T-helper 9 cell (primary cell): Measurements from ENCODE around the gene LCN15.

Experiments used
- DNase-seq: peaks from one replicate; pipeline ENCODE4 v3.0.0-alpha.2; 2020

LCN15 gene

GRCh38 chr9:136740069-136740468 lies 24.2 kb downstream of the LCN15 start:
- no peak for DNase-seq

DNA sequence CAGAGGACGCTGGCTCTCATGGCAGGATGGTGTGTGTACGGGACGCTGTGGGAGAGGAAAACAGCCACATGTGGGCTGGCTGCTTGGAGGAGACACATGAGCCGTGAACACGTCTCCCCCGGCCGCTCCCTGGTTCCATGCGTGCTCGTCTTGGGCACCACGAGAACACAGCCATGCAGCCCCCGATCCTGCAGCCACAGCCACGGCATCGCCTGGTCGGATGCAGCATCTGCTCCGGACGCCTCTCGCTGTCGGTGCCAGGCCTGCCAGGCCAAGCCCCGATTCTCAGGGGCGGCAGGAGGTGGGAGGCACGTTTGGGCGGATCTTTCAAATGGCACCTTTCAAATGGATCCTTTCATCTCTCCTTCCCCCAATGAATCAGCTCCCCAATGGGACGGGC lies 24.8 kb downstream of the LCN15 start:
- DNase-seq: no peak

- no peak for DNase-seq
Observed at GRCh38 chr9:136738960-136739359, 25.4 kb downstream of the LCN15 start.

DNA sequence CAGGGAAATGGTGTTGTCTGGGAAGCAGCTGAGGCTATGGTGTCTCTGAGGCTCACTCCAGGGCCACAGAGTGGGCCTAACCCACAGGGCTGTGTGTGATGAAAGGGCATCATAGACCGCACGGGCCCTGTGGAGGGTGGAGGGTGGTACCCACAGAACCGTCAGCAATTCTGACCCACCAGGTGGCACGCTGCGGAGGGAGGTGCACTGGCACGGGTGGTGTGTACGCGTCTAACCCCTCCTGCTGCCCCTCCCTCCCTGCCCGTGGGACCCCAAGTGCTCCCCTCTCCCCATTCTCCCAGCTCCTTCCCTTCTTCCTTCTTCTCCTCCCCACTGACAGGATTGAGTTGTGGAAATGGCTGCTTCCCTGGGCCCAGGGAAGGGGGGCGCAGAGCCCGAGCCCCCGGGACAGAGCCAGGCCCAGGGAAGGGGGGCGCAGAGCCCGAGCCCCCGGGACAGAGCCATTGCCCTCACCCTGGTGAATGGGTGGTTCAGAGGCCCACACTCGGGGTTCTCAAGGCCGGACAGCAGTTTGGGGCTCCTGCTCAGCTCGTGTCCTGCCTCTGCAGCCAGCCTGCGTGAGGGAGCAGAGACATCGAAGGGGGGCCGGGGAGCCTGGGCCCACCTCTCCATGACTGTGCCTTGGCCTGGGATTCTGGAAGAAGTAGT lies 28.4 kb downstream of the LCN15 start:
- DNase-seq: no peak

DNA sequence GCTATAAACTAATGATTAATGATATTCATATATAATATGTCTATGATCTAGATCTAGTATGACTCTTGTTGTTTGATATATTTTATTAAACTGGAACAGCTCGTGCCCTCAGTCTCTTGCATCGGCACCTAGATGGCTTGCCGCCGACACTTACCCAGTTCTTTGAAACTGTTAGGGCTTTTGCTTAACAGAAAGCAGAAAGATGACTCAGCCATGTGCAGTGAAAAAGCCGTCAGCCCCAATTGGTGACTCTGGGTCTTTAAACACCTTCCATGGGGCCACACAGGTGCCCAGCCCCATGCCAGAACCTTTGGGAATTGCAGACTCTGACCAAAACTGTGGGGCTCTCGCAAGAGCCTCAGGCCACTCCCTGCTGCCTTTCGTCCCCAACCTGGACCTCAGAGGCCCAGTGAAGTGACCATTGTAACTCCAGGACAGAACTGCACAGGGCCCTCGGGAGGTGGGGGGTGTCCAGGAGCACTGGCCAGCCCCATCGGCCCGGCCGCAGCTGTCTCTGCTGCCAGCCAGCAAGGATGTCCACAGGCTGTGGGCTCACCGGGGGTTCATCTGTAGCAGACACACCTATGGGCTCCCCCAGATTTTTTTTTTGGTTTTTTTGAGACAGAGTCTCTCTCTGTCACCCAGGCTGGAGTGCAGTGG lies 29.4 kb downstream of the LCN15 start:
- no peak for DNase-seq

DNA sequence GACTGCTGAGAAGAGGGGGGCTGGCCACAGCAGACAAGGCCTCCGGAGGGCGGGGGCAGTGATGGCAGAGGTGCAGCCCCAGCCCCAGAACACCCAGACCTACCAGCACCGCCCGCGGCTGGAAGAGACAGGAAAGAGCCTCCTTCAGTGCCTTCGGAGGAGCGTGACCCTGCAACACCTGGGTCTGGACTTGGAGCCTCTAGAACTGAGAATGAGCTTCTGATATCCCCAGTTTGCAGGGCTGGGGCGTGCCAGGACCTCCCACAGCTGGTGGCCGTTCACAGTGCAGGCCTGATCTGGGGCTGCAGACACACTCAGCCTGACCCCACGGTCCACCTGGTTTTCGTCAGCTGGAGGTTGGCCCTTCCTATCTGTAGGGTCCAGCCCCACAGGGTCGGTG lies 30.7 kb downstream of the LCN15 start:
- DNase-seq: no peak

- DNase-seq: no peak
Observed at GRCh38 chr9:136732444-136733178, 31.7 kb downstream of the LCN15 start.

- DNase-seq: no peak
Observed at GRCh38 chr9:136729926-136730325, 34.4 kb downstream of the LCN15 start.

GRCh38 chr9:136729144-136729543 lies 35.2 kb downstream of the LCN15 start:
- no peak for DNase-seq

DNA sequence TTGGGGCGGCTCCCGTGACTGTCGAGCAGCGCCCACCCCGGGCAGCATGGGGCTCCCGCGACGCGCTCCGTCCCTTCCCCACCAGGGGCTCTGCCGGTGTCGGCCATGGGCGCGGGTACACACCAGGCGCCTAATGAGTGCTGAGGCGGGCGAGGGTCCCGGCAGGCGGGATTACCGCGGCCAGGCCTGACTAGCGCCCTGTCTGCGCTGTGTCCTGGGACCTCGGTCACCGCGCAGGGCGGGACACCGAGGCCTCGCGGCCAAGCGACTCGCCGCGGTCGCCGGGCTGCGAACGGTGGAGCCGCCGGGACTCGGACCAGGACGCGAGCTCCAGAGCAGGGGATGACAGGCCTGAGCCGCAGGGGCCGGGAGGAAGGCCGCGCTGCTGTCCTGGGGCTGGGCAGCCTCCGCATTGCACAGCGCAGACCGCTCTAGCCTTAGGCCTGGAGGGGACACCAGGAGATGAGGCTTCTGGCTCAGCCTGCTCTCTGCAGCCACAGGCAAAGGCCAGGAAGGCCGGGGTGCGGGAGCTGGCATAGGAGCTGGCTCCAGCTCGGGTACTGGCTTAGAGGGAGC lies 35.7 kb downstream of the LCN15 start:
- DNase-seq: no peak

- peak; percentile 93 for DNase-seq
Observed at GRCh38 chr9:136728080-136728547, 36.2 kb downstream of the LCN15 start.

DNA sequence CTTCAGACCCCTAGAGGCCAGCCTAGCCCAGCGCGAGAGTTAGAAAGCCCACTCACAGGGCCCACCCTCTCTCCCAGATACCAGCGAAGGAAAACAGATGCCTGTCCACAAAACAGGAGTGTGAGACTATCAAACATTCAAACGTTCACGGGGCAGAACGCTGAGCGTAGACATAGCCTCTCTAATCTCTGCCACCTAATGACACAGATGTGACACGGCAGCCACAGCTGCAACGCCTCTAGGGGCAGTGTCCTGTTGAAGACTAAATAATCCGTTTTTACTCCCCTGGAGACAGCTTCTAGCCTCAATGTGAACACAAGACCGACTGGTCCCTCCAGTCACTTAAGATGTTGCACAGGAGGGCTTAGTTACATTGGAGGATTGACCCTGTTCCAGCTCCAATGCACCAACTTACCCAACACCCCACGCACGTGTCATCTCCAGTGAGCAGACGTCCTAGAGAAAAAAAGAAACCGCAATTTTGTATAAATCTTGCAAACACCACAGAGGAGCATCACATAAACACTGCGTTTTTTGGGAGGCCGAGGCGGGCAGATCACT lies 37.6 kb downstream of the LCN15 start:
- no peak for DNase-seq

DNA sequence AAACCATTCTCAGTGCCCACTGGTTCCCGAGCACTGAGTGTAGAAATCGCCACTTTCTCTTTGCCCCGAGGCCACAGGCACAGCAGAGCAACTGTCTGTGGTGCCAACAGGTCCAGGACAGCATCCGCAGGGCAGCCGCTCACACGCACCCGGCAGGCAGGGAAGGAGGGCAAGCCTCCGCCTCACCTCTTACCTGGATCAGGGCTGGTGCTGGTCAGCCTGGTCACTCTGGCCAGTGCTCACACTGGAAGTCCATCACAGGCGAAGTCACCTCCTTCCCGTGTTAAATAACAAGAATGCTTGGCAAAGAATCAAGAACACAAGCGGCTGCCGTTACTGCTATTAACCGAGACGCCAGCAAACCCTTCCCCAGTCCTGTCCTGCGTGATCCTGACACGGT lies 38.2 kb downstream of the LCN15 start:
- DNase-seq: no peak

- DNase-seq: no peak
Observed at GRCh38 chr9:136725612-136726011, 38.7 kb downstream of the LCN15 start.

- no peak for DNase-seq
Observed at GRCh38 chr9:136724772-136725171, 39.5 kb downstream of the LCN15 start.

DNA sequence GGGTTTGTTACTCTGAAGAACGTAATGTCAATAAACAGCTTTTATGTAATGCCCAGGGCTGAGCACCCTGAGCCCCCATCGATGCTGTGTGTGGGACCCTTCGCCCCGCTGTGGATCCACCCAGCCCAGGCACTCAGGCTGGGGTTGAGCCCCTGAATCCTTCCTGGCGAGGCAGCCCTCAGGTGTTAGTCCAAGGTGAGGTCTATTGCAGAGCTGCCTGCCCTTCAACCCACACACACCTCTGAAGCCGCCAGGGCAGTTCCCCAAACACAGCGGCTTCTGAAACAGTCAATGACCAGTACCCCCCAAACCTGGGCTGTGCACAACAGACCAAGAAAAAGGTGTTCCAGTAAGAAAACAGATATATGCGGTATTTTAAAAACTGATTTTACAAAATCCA lies 40.3 kb downstream of the LCN15 start:
- no peak for DNase-seq

- DNase-seq: no peak
Observed at GRCh38 chr9:136723362-136723976, 40.8 kb downstream of the LCN15 start.

GRCh38 chr9:136722969-136723356 lies 41.4 kb downstream of the LCN15 start:
- DNase-seq: no peak

DNA sequence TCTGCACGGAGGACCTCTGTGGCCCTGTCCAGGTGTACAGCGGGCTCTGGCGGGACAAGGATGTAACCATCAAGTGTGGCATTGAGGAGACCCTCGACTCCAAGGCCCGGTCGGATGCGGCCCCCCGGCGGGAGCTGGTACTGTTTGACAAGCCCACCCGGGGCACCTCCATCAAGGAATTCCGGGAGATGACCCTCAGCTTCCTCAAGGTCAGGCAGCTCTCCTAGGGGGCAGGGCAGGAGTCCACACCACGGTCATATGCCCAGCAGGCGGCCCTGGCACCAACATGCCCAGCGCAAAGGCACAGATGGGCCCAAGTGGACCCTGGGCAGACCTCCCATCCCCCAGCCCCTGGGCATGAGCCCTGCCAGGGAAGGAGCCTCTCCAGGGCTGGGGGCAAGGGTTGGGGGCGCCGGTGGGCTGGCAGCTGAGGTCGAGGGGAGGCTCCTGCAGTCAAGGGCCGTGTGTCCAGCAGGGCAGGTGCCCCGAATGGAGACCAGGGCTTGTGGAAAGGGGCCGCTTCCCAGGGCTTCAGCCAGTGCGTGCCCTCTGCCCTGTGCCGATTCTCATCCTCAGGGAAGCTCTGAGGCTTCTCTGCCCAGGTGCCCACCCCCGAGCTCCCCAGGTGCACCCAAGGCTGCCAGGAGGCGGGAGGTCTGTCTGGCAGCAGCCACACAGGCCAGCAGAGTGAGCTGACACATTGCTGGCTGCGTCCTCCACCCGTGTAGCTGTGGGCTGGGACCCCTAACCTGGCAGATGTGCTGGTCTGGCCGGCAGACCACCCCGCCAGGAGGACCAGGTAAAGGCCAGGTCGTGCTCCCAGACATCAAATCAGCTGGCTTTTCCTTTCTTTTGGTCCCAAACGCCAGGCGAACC lies 42.0 kb downstream of the LCN15 start:
- no peak for DNase-seq

DNA sequence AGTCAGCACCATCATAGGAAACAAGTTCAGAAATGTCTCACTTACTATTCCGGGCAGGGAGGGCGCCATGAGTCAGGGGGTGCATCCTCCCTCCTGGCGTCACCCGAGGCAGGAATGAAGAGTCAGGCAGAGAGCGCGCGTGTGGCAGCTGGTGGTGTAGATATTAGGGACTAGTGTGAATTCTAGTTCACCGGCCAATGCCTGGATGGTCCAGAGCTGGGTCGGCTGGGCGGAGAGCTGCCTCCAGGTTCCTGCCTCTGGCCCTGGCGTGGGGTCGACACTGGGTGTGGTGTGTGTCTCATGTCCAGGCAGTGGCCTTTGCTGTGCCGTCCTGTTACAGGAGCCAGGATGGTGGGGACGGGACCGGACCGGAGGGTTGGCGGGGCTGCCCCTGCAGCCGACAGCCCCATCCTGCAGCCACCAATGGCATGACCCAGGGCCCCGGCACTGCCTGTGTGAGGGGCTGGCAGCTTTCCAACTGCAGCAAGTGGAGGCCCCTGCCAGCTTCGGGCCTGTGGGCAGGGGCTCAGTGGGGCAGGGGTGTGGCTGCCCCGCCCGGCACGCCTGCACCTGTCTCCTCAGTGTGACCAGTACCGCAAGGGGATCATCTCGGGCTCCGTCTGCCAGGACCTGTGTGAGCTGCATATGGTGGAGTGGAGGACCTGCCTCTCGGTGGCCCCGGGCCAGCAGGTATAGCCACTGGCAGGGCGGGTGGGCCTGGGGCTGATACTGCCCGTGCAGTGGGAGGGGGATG lies 42.8 kb downstream of the LCN15 start:
- DNase-seq: no peak

- no peak for DNase-seq
Observed at GRCh38 chr9:136720898-136721338, 43.4 kb downstream of the LCN15 start.
